HS-5 (cell line): ENCODE results near the gene EML4.
"Not testable (repeated sequence)": the region's sequence is repeated elsewhere in the genome, so short reads cannot be mapped to it uniquely, and the experiment has no call there.

Experiments
- DNase-seq: peaks from one replicate; pipeline ENCODE4 v3.0.0-alpha.2; 2012; ENCODE audit warnings: low read depth

EML4 gene

DNA sequence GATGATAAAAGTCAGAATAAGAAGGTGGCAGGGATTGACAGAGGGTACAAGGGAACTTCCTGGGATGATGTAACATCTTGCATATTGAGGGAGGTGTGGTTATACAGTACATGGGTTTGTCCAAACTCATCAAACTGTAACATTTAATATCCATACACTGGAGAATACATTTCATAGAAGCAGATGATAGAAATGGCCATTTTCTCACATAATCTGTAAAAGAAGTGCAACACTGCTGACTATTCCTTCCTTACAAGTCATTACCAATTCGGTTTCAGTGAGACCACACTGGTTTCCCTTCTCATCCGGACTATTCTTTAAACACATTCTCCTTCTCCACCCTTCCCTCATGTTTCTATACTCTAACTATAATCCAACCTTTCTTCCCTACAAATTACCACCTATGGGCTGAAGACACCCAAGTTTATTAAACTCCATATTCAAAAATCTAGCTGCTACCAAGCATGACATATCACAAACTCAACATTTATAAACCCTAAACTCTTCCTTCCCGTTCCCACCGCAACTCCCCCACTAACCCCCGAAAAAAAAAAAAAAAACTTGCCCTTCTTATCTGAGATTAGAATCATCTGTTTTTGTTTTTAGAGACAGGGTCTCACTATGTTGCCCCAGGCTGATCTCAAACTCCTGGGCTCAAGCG is 190.3 kb downstream of the EML4 start:
- no peak for DNase-seq

DNA sequence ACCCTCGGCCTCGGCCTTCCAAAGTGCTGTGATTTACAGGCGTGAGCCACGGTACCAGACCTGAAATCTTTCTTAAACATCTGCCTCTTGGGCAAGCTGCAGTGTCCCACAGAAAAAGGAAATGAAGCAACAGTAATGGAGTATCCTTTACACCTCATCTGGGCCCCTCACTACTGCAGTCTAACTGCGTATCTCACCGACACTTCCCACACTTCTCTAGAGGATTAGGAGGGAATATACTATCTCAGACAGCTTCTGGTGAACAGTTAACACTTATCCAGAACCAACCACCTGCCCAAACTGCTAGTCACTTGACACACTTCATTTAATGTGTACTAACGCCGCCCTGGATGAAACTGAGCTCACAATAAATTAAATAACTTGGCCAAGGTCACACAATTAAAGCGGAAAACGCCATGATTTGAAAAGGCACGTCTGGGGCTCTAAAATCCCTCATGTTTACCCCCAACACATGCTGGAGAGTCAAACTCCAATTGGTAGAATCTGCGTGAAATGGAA is 190.9 kb downstream of the EML4 start:
- DNase-seq = no peak

DNA sequence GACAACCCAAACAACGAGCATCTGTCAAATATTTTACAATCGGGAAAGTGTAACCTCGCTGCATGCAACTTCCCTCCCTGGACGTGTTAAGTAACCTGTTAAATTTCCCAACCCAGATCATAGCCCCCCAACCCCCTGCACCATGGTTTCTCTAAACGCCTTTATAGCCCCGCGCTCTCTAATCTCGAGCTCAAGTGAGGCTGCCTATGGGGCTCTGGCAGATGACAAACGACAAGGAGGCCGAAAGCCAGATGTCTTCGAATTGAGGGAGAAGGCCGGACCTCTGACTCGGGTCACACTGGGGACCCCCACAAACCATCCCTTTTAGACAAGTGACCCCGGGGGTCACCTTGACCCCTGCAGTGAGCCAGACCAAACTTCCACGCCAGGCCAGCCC is 191.3 kb downstream of the EML4 start:
- DNase-seq = no peak

DNA sequence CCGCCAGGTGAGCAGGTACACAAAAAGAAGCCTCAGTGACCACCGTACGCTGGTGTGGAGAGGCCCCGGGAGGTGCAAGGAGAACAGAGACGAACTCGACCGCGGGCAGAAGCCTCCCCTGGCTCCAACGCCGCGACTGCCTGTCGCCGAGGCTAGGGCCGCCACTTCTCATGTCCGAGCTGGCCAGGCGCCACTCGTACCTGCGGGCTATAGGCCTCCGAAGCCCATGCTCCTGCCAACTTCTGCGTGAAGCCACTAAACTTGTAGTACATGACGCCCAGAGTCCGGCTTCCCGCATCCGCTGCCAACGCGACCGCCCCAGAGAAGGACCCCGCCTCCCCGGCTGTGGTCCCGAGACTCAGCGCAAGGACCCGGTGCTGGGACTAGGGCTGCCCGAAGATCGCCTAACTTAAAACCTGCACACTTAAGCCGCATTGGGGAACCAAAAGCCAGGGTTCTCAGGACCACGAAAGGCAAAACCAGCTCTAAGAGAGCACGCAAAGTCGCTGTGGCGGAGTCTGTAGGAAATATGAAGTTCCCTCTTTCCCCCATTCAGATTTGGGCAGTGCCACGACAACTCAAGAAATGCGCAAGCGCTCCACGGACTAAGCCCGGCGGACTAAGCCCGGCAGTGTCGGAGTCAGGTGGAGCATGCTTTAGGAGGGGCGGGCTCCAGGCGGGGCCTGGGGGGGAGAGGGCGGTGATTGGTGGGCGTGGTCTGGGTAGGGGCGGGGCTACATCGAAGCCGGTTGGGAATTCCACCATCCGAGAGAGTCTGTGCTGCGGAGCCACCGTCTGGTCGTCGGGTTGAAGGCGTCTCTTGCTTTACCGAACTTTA is 192.0 kb downstream of the EML4 start, which contains the start of gene COX7A2L:
COX7A2L (minus strand) TSS at position 328 of the 838 bp plus-strand sequence; CDS start at position 272, 56 bp downstream.
- DNase-seq = peak; percentile 92

DNA sequence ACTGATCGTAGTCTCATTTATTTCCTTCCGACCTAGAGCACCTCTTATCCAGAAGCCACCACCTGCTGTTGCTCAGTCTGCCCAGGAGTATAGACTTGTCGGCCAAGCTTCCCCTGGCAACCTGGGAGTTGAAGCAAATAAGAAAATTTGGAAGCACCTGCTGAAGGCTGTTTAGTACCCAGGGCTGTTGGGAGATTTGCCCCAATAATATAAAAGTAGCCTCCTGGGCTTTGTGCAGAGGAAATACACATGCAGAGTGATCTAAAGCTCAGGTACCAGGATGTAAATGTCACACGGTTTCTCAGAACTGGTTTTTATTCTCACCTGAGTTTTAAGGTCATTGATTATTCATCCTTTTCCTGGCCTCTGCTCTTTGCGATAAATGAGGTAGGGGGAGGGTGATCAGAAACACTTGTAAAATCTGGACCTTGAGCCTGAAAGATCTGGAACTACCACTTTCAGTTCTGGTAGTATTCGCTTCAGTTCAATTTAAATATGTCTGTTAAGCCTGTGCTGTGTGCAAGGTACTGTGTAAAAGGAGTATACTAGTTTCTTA is 192.7 kb downstream of the EML4 start:
- no peak for DNase-seq

DNA sequence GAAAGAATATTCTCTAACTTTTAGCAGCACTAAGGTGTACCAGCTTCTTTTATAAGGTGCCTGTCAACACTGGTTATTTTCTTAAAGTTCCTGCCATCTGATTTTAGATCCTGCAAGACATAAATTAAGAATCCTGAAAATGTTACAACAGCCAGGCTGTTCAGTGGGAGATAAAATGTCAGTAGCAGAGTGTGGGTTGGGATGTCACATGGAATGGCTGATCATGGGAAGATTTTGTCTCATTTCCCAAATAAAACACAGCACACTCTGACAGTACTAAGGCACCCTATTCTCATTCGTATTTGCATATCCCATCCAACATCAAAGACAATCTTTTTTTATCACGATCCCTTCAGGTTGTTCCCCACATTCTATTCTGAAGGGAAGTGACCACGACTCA is 194.3 kb downstream of the EML4 start:
- DNase-seq = no peak

DNA sequence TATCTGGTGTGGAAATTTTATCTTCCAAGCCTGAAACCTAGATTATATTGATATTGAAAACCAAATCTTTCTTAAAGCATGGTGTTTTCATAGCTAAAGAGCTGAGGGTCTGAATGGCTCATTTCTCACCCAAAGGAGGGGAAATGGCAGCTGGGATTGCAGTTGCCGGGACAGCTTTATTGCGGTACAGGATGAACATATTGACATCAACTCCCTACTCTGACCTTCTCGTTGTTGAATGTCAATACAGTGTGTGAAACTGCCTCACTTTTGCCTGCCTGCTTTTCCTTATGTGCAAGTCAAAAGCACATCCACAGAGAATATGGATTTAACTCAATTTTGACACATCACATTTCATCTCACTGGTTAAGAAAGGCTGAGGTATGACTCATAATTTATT is 195.5 kb downstream of the EML4 start:
- no peak for DNase-seq

DNA sequence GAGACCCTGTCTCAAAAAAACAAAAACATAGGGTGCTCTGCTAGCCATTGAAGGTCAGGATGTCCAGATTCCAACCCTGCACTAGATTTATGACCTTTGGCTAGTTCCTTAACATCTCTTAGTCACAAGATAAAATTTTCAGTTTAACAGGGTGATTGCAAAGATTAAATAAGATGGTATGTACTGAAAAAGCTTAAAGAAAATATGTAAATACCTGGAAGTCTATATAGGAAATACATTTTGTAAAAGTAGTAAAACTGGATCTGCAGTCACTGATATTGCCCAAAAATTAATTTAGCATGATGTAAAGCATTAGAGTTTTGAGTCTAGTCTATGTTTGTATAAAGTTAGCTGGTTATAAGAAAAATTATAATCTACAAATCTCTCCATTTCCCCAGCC is 197.3 kb downstream of the EML4 start:
- DNase-seq = no peak

DNA sequence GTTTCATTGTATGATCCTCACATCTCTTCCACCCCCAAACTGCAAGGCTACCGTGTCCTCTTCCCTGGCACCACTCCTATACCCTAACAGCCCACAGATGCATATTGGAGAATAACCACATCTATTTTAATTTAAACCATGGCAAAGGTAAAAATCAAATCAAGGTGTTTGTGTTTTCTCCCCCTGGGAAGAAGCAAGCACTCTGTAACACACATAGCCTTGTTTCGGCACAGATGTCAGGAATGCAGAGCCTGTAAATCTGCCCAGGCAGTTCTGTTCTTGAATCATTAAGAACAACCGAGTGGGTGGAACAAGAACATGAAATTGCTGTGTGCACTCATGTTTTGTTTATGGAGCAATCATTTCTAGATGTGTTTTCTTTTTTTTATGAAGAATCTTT is 198.7 kb downstream of the EML4 start:
- DNase-seq = no peak

DNA sequence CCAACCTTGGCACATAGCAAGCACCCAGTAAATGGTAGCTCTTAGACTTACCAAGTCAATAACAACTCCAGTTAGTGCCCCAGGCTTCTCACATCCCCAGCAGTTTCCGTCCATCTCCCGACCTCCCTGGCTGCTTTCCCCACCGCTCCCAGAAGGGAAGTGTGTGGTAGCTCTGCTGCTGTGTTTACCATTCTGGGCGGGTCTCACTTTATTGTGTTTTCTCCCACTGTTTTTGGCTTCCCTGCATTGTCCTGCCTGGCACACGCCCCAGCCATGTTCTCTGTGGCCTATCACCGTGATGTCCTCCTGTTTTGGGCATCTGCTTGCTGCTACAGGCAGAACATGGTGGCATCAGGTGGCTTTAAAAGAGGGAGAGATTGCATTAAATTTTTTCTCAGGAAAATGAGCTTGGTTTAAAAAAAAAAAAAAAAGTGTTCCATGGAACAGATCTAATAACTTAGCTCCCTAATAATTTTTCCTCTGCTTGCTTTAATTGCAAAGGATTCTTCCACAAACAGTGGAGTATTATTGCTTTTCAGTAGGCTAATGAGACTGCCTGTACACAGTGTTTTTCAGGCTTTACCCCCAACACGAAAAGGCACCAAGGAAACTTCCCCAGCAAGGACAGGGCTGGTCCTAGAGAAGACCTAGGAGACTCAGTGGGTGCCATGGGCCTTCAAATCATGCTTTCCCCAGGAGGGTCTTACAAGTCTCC is 199.8 kb downstream of the EML4 start:
- no peak for DNase-seq

DNA sequence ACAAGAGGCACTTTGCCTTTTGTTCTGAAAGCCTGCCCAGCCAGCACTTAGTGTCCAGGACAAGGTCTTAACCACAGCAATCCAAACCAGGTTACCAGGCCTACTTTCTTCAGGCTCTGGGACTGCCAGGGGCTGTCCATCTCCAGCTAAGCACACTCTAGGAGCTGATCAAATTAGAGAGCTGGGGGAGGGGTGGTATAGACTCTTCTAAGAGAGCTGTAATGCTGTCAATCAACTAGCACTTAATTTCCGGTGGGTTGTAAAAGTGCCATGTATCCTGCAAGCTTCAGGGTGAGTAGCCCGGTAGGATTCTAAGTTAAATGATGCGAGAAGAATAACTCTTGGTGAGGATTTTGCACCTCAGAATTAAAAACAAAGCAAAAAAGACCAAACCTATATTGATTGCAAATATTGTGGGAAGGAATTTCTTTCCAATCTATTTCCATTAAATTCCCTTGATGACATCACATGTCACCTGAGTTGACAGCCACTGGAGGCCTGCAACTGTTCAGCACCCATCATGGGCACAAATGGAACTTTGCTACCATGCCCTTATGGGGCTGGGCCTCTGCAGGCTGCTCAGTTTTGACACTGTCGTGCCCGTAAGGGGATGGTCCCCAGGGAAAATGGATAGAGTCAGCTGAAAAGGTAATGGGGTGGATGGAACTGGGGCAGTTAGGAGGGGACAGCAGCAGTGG is 200.5 kb downstream of the EML4 start:
- no peak for DNase-seq

DNA sequence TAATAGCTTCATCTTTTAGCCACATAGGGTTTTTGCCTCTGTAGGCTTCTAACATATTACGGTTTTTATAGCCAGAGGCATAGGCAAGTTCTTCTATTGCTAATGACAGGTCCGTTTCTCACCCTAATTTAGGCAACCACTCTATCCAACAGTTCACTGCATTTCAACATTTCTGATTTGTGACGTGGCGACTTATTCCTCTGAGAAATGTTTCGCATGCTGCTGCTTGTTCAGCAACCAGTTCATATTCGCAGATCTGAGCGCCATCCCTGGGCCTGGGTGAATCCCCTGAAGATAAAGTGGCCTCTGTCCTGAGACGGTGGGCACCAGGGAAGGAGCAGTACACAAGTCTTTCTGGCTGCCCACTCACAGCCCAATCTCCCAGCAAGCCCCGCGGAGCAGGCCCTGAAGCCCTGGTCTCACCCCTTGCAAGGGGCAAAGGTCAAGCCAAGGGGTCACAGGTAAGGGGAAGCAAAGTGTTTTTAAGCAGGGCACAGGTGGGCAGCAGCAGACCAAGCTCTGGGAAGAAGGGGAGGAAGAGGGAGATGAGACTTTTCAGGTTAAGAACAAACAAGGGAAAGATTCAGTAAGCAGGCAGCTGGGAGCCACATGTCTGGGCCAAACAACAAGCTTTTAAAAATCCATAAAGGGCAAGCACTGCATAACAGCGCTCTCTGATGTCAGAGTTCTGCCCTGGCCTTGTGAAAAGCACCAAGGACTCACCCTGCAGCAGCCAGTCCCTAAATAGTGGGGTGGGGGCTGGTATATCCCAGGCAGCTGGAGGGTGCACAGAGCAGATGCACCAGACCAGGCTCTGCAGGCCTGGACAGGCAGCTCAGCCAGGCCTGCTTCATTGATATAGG is 202.7 kb downstream of the EML4 start:
- no peak for DNase-seq

DNA sequence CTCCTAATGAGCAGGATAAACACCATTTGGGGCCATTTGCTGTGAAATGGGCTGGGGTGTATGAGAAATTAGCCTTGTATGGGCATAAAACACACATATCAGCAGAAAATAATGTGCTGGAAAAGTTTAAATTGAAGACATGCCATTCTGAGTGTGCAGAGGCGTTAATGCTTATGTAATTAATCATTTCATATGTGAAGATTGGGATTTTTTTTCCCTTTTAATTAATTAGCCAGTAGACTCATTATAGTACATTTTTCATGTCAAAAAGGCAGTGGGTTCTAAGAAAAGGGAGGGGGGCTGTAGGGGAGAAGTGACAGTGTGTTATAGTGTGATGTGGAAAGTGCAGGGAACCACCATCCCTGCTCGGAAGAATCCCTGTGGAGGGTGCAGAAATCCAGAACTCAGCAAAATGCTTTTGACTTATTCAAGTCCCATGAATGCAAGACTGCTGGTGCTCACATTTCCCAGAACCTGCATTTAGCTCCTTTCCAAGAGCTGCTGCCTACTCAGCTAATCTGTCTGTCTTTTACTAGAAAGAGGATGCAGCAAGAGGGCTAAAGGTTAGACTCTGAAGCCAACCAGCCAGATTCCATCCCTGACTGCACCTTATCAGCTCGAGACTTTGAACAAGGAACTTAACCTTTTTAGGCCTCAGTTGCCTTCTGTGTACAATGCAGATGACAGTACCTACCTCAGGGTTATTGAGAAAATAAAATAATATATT is 203.5 kb downstream of the EML4 start:
- DNase-seq = no peak

DNA sequence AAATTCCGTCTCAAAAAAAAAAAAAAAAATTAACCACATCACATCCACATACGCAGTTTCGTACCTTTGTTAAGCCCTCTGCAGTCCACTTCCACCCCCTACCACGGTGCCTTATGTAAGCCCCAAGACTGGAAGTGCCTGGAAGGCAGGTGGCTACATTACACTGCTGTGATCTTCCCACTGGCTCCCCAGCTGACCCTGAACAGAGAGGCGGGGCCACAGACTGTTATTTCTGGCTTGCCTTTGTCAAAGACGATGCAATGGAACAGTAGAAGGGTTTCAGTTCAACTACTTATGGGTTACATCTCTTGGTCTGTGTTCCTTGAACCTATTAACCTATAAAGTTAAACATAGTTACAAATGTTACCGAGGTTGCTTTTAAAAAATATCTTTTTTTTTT is 207.6 kb downstream of the EML4 start:
- no peak for DNase-seq

DNA sequence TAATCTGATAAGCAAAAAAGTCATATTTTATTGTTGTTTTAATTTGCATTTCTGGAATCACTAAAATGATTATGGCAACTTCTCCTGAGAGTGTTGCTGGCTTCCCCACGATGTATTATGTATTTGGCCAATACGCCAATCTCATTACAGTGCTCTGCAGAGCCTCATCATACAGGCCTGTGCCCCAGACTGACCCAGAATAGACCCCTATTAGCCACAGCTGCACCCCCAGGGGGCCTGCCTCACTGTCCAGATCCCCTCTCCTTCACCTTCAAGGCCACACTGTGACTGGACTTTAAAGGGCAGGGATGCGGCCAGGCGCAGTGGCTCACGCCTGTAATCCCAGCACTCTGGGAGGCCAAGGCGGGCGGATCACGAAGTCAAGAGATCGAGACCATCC is 209.3 kb downstream of the EML4 start:
- DNase-seq = no peak

DNA sequence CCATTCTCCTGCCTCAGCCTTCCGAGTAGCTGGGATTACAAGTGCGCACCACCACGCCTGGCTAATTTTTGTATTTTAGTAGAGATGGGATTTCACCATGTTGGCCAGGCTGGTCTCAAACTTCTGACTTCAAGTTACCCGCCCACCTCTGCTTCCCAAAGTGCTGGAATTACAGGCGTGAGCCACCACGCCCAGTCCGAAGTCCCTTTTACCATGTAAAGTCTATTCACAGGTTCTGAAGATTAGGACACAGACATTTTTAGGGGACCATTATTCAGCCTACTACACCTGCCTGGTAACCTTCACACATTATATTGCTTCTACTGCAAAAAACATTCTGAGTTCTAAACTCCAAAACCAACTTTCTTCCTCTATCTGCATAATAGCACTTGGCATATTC is 210.9 kb downstream of the EML4 start:
- not testable (repeated sequence) for DNase-seq

DNA sequence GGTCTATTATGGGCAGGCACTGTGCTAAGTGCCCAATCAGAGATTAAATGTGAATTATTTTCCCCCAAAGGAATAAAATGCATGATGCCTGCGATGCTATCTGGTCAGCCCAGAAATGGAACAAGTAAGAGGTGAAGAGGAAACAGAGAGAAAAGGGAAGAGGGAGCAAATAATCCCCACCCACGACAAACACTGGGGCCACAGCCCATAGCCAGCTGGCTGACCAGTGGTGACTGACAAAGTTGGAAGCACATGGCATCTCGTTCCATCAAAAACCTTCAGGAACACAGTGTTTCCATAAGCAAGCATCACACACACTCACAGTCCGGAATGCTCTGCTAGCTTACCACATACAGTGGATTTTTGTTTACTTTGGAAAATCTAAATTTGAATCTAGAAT is 213.0 kb downstream of the EML4 start:
- no peak for DNase-seq
